MM.1S (cell line): ENCODE data around the gene TNFRSF14.

Experiments used
- DNase-seq: peaks from one replicate; pipeline ENCODE4 v3.0.0-alpha.2; 2015
- H2AFZ ChIP-seq: fragments of 300-600 bp; sonication (generic); 2 replicates; pipeline ENCODE4 v1.6.0; 2016; ENCODE audit warnings: antibody characterized with exemption, low read length
- H3F3A ChIP-seq: fragments of 300-600 bp; sonication (generic); 2 replicates; pipeline ENCODE4 v1.6.1; 2016; ENCODE audit warnings: mild to moderate bottlenecking, antibody characterized with exemption, low read length, moderate library complexity, mixed read lengths; ENCODE audit not compliant: insufficient read depth
- H3K27ac ChIP-seq: fragments of 300-600 bp; sonication (generic); 2 replicates; pipeline ENCODE4 v1.5.1; 2016; ENCODE audit warnings: mild to moderate bottlenecking, low read length
- H3K27me3 ChIP-seq: fragments of 300-600 bp; sonication (generic); replicated peaks from 2 replicates; pipeline ENCODE4 v1.6.0; 2016; ENCODE audit warnings: low read length; ENCODE audit not compliant: insufficient read depth
- H3K36me3 ChIP-seq: fragments of 300-600 bp; sonication (generic); replicated peaks from 2 replicates; pipeline ENCODE4 v1.6.1; 2016; ENCODE audit warnings: mild to moderate bottlenecking, low read length, mixed read lengths; ENCODE audit not compliant: insufficient read depth
- H3K4me1 ChIP-seq: fragments of 300-600 bp; sonication (generic); 2 replicates; pipeline ENCODE4 v1.6.1; 2016; ENCODE audit warnings: low read length, mixed read lengths
- H3K4me2 ChIP-seq: fragments of 300-600 bp; sonication (generic); 2 replicates; pipeline ENCODE4 v1.6.0; 2016; ENCODE audit warnings: low read depth, low read length
- H3K4me3 ChIP-seq: fragments of 300-600 bp; sonication (generic); 2 replicates; pipeline ENCODE4 v1.5.1; 2016; ENCODE audit warnings: low read length, mixed read lengths
- H3K79me2 ChIP-seq: fragments of 300-600 bp; sonication (generic); 2 replicates; pipeline ENCODE4 v1.6.1; 2016; ENCODE audit warnings: mixed run types, low read length, mixed read lengths
- H3K9ac ChIP-seq: fragments of 300-600 bp; sonication (generic); 2 replicates; pipeline ENCODE4 v1.6.1; 2016; ENCODE audit warnings: low read length, mixed read lengths
- H3K9me2 ChIP-seq: fragments of 300-600 bp; sonication (generic); replicated peaks from 2 replicates; pipeline ENCODE4 v1.6.1; 2016; ENCODE audit warnings: mild to moderate bottlenecking, low read length, mixed read lengths; ENCODE audit not compliant: insufficient read depth
- H3K9me3 ChIP-seq: fragments of 300-600 bp; sonication (generic); replicated peaks from 2 replicates; pipeline ENCODE4 v1.6.1; 2016; ENCODE audit warnings: mild to moderate bottlenecking, low read length, mixed read lengths; ENCODE audit not compliant: insufficient read depth
- H4K20me1 ChIP-seq: fragments of 300-600 bp; sonication (generic); 2 replicates; pipeline ENCODE4 v1.6.1; 2016; ENCODE audit warnings: mild to moderate bottlenecking, low read length, moderate library complexity, mixed read lengths; ENCODE audit not compliant: insufficient read depth
- CTCF ChIP-seq: fragments of 300-600 bp; sonication (generic); IDR thresholded peaks from 2 replicates; pipeline ENCODE4 v1.5.1; 2016; ENCODE audit warnings: antibody characterized with exemption, low read length, mixed read lengths
- EZH2 ChIP-seq: fragments of 300-600 bp; sonication (generic); optimal IDR thresholded peaks from 2 replicates; pipeline ENCODE3; 2017; ENCODE audit warnings: low read depth, mild to moderate bottlenecking, antibody characterized with exemption, low read length, mixed read lengths
- EZH2phosphoT487 ChIP-seq: fragments of 300-600 bp; sonication (generic); IDR thresholded peaks from 2 replicates; pipeline ENCODE4 v1.6.1; 2018; ENCODE audit warnings: antibody characterized with exemption, low read length

TNFRSF14 gene

GRCh38 chr1:2514863-2515762 lies 41.1 kb upstream of the TNFRSF14 start:
- no peak for TF ChIP-seq CTCF
- no peak for TF ChIP-seq EZH2phosphoT487
- TF ChIP-seq EZH2, result no peak
- Histone ChIP-seq H2AFZ (no peak overlapping the region), H3K4me1 (no peaks in the 10 kb centered on the region), H3K9me2 (no peaks in the 10 kb centered on the region), H3K4me2 (no peak overlapping the region), H3K9ac (no peak overlapping the region), H4K20me1 (no peaks in the 10 kb centered on the region), H3K9me3 (no peaks in the 10 kb centered on the region), H3K79me2 (no peaks in the 10 kb centered on the region), H3K36me3 (0 out of 2 replicates have a peak, but pooled peaks cover 3% of the 10 kb centered on the region), H3K27ac (no peak overlapping the region), H3K4me3 (no peak overlapping the region), H3K27me3 (no peaks in the 10 kb centered on the region), H3F3A (no peaks in the 10 kb centered on the region)
- DNase-seq, result no peak

- Histone ChIP-seq H3F3A (no peaks in the 10 kb centered on the region), H3K36me3 (0 out of 2 replicates have a peak, but pooled peaks cover 3% of the 10 kb centered on the region), H3K9me3 (no peaks in the 10 kb centered on the region), H3K4me3 (no peak overlapping the region), H3K9me2 (no peaks in the 10 kb centered on the region), H3K27me3 (no peaks in the 10 kb centered on the region), H2AFZ (no peak overlapping the region), H4K20me1 (no peaks in the 10 kb centered on the region), H3K4me2 (no peak overlapping the region), H3K4me1 (no peaks in the 10 kb centered on the region), H3K27ac (no peak overlapping the region), H3K9ac (no peak overlapping the region), H3K79me2 (peaks cover under 1% of the 10 kb centered on the region; the same call in 1 of the 2 replicates)
- TF ChIP-seq CTCF, result no peak
- no peak for TF ChIP-seq EZH2phosphoT487
- TF ChIP-seq EZH2, result no peak
- DNase-seq, result no peak
Observed at GRCh38 chr1:2515763-2516080, 40.4 kb upstream of the TNFRSF14 start.

GRCh38 chr1:2516124-2516523 lies 40.0 kb upstream of the TNFRSF14 start:
- Histone ChIP-seq H3K4me2 (no peak overlapping the region), H3K27me3 (no peaks in the 10 kb centered on the region), H3K9me3 (no peaks in the 10 kb centered on the region), H3K27ac (no peak overlapping the region), H3K4me3 (no peak overlapping the region), H3K9me2 (no peaks in the 10 kb centered on the region), H3K79me2 (peaks cover 4% of the 10 kb centered on the region), H2AFZ (no peak overlapping the region), H3K4me1 (no peaks in the 10 kb centered on the region), H3K36me3 (peaks cover 3% of the 10 kb centered on the region; the same call in 1 of the 2 replicates), H4K20me1 (no peaks in the 10 kb centered on the region), H3K9ac (no peak overlapping the region), H3F3A (no peaks in the 10 kb centered on the region)
- no peak for DNase-seq
- TF ChIP-seq CTCF (no peak), EZH2 (no peak), EZH2phosphoT487 (no peak)
